Myocyte (in vitro differentiated cells): Measurements from ENCODE around the gene PIP5K1A. TPM values are rescaled to one million over a fixed set of nuclear protein-coding genes. Genes with fewer than 3 reads are reported as not detected.
"Not testable (repeated sequence)": the region's sequence is repeated elsewhere in the genome, so short reads cannot be mapped to it uniquely, and the experiment has no call there.

ENCODE experiments used
- DNase-seq: peaks from one replicate; pipeline ENCODE4 v3.0.0-alpha.2; 2012; ENCODE audit warnings: low read depth
- total RNA-seq: library from RNA; depleted of rRNA; stranded (reverse); fragments of >200 nt; gene quantifications from 2 replicates; pipeline ENCODE4 v1.2.3, GENCODE V29; 2014

The PIP5K1A gene
- total RNA-seq, 1 donor from 2014 or later: 40.4 TPM

GRCh38 chr1:151251656-151252470, 53.5 kb downstream of the PIP5K1A start:
- DNase-seq: peak; percentile 68

- peak; percentile 98 for DNase-seq
These were observed 56.2 kb downstream of the PIP5K1A start, which contains the start of gene PSMD4 for GRCh38 chr1:151254217-151255213. Gene PSMD4, plus strand, starts transcription at chr1:151254734. Its CDS starts 49 bp downstream, at chr1:151254783.

- no peak for DNase-seq
These were observed 57.0 kb downstream of the PIP5K1A start for GRCh38 chr1:151255381-151255780.

GRCh38 chr1:151259351-151259750, 61.0 kb downstream of the PIP5K1A start:
- DNase-seq: no peak

GRCh38 chr1:151265446-151266236, 67.3 kb downstream of the PIP5K1A start:
- no peak for DNase-seq

- no peak for DNase-seq
These were observed 68.0 kb downstream of the PIP5K1A start for GRCh38 chr1:151266315-151266714.

- DNase-seq: no peak
These were observed 68.5 kb downstream of the PIP5K1A start for GRCh38 chr1:151266821-151267220.

- DNase-seq: no peak
These were observed 69.4 kb downstream of the PIP5K1A start for GRCh38 chr1:151267760-151268159.

GRCh38 chr1:151273924-151274466, 75.6 kb downstream of the PIP5K1A start:
- peak; percentile 46 for DNase-seq

GRCh38 chr1:151275341-151275740, 77.0 kb downstream of the PIP5K1A start:
- DNase-seq: not testable (repeated sequence)

- DNase-seq: no peak
These were observed 78.9 kb downstream of the PIP5K1A start for GRCh38 chr1:151277249-151277648.

- DNase-seq: peak; percentile 98
These were observed 83.0 kb downstream of the PIP5K1A start for GRCh38 chr1:151281225-151281968.

GRCh38 chr1:151281969-151282882, 83.9 kb downstream of the PIP5K1A start, which contains the start of gene ZNF687:
Gene ZNF687, plus strand, starts transcription at chr1:151282299. Its CDS starts 3,993 bp downstream, at chr1:151286292.
- DNase-seq: peak; percentile 100

- peak; percentile 16 for DNase-seq
These were observed 84.8 kb downstream of the PIP5K1A start for GRCh38 chr1:151282883-151283725.

- DNase-seq: no peak
These were observed 85.7 kb downstream of the PIP5K1A start for GRCh38 chr1:151284013-151284577.

GRCh38 chr1:151286619-151287340, 88.4 kb downstream of the PIP5K1A start:
- no peak for DNase-seq

GRCh38 chr1:151287341-151287699, 89.0 kb downstream of the PIP5K1A start:
- DNase-seq: no peak
